Natural killer cell treated with Interleukin-12 subunit alpha and Interleukin-12 subunit beta and Interleukin-15 and Interleukin-18, amount 100 ng/mL, for 72 hours (primary cell): ENCODE results near the gene SLC39A3. TPM values are rescaled to one million over a fixed set of nuclear protein-coding genes. Genes with fewer than 3 reads are reported as not detected.
A peak's percentile ranks its signal among the peaks of the same experiment; 100 is the strongest.

Experiments
- ATAC-seq, 2 donors: fragments of 150-1000 bp; cut with Tn5 transposase in 1 of 2; sonication (Bioruptor Pico), chemical (Tn5 transposase) in 1 of 2; 2 replicates each; pipeline ENCODE4 v1.10.0; 2021
- DNase-seq: peaks from one replicate; pipeline ENCODE4 v3.0.0; 2022; ENCODE audit warnings: low spot score
- H3K27ac Mint-ChIP-seq, 2 donors: 1 replicate in 1 of 2; 2 replicates in 1 of 2; pipeline ENCODE4 v1.8.0; 2022; ENCODE audit warnings: mixed read lengths in 2 of 2, mild to moderate bottlenecking in 1 of 2, moderate library complexity in 1 of 2
- H3K27me3 Mint-ChIP-seq, 2 donors: 1 replicate in 1 of 2; 2 replicates in 1 of 2; pipeline ENCODE4 v1.8.0; 2022; ENCODE audit warnings: mixed read lengths in 2 of 2
- H3K36me3 Mint-ChIP-seq: one replicate; pipeline ENCODE4 v1.8.0; 2022; ENCODE audit warnings: mixed read lengths
- H3K4me1 Mint-ChIP-seq, 2 donors: 1 replicate in 1 of 2; 2 replicates in 1 of 2; pipeline ENCODE4 v1.8.0; 2022; ENCODE audit warnings: low read depth in 2 of 2, mixed read lengths in 2 of 2, mild to moderate bottlenecking in 1 of 2
- H3K4me3 Mint-ChIP-seq: one replicate; pipeline ENCODE4 v1.8.0; 2022; ENCODE audit warnings: mixed read lengths
- H3K9me3 Mint-ChIP-seq: 2 replicates; pipeline ENCODE4 v1.8.0; 2022; ENCODE audit warnings: mixed read lengths
- total RNA-seq, 2 donors: library from RNA; stranded (reverse); gene quantifications; one replicate each; pipeline ENCODE4 v1.2.3, GENCODE V29; 2022

The SLC39A3 gene
- total RNA-seq, 2 donors from 2014 or later = 30.5 to 91.6 TPM

DNA sequence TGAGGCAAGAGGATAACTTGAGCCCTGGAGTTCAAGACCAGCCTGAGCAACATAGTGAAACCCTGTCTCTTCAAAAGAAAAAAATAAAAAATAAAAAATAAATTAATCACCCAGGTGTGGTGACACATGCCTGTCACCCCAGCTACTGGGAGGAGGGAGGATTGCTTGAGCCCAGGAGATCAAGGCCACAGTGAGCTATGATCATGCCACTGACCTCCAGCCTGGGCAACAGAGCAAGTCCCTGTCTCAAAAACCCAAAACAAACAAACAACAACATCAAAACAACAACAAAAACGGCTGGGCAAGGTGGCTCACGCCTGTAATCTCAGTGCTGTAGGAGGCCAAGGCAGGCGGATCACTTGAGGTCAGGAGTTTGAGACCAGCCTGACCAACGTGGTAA is 4.3 kb upstream of the SLC39A3 start:
- DNase-seq (no peak), ATAC-seq (no peak)
- H3K27ac Mint-ChIP-seq = no peak overlapping the region
- no peaks in the 10 kb centered on the region for H3K9me3 Mint-ChIP-seq
- H3K27me3 Mint-ChIP-seq = peaks cover 12 to 18% of the 10 kb centered on the region in 2 donors
- no peaks in the 10 kb centered on the region for H3K36me3 Mint-ChIP-seq
- no peak overlapping the region for H3K4me3 Mint-ChIP-seq
- peaks cover 2 to 4% of the 10 kb centered on the region in 2 donors for H3K4me1 Mint-ChIP-seq

DNA sequence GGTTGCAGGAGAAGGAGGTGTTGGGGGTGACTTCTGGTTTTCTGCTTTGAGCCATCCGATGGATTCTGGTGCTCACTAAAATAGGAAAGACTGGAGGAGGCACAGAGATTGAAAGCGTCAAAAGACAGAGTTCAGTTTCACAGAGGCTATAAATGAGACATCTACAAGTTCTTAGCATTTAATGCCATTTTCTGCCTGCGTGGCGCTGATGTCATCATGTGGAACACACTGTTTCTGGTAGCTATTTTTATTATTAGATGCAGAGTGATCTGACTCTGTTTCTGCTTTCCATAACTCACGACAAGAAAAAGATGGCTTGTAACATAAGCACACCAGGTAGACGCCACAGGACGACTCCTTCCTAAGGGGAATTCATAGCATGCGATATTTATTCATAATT is 3.3 kb upstream of the SLC39A3 start:
- no peak for ATAC-seq
- H3K4me1 Mint-ChIP-seq = peaks cover 9 to 11% of the 10 kb centered on the region in 2 donors
- H3K4me3 Mint-ChIP-seq = no peak overlapping the region
- H3K27me3 Mint-ChIP-seq = peaks cover 12 to 18% of the 10 kb centered on the region in 2 donors
- DNase-seq = no peak
- H3K9me3 Mint-ChIP-seq = no peaks in the 10 kb centered on the region
- H3K36me3 Mint-ChIP-seq = no peaks in the 10 kb centered on the region
- no peak overlapping the region for H3K27ac Mint-ChIP-seq

DNA sequence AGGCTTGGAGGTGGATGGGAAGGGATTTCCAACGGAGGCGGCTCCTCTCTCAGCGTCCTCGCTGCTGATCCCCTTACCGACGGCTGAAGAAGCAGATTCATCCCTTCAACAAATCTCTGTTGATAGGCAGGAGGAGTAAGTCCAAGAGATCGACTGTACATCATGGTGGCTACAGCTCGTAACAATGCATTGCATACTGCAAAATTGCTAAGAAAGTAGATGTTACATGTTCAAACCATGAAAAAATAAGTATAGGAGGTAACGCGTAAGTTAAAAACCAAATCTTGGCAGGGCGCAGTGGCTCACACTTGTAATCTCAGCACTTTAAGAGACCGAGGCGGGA is 468 bp upstream of the SLC39A3 start:
- H3K4me3 Mint-ChIP-seq = peak overlapping the region; percentile 92
- H3K27me3 Mint-ChIP-seq = peaks cover 12 to 15% of the 10 kb centered on the region in 2 donors
- peak; percentile 12 for DNase-seq
- peak overlapping the region in 1 of 2 donors; percentile 51 for H3K27ac Mint-ChIP-seq
- H3K36me3 Mint-ChIP-seq = no peaks in the 10 kb centered on the region
- ATAC-seq = no peak
- H3K4me1 Mint-ChIP-seq = peaks cover 12 to 16% of the 10 kb centered on the region in 2 donors
- H3K9me3 Mint-ChIP-seq = no peaks in the 10 kb centered on the region

DNA sequence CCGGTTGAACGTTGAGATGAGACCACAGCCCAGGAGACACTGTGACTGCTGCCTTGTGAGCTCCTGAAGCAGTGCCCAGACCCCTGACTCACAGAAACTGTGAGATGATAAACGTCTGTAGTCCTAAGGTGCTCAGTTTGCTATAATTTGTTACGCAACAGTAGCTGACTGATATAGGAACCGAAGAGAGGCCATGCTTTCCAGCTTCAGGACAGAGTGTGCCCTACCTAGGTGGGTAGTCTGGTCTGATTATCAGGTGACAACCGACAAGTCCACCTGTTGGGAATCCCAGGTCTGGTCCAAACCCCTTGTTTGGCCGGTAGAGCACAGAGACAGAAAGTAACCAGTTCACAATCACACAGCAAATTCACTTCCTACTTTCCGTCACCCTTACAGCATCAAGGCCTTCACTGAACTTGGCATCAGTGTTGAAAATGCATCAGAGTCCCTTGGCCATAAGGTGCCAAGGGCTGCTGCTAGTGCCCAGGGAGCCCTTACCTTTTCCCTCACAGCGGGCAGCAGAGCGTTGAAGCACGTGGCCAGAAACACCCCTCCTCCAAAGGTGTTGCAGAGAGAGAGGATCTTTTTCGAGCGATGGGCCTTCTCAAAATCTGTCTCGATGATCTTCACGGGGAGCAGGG is 3.1 kb downstream of the SLC39A3 start:
- ATAC-seq (no peak), DNase-seq (peak; percentile 6)
- H3K27ac Mint-ChIP-seq = no peak overlapping the region
- H3K27me3 Mint-ChIP-seq = no peaks in the 10 kb centered on the region
- H3K36me3 Mint-ChIP-seq = no peaks in the 10 kb centered on the region
- no peaks in the 10 kb centered on the region for H3K9me3 Mint-ChIP-seq
- H3K4me3 Mint-ChIP-seq = no peak overlapping the region
- H3K4me1 Mint-ChIP-seq = peaks cover 12 to 21% of the 10 kb centered on the region in 2 donors

DNA sequence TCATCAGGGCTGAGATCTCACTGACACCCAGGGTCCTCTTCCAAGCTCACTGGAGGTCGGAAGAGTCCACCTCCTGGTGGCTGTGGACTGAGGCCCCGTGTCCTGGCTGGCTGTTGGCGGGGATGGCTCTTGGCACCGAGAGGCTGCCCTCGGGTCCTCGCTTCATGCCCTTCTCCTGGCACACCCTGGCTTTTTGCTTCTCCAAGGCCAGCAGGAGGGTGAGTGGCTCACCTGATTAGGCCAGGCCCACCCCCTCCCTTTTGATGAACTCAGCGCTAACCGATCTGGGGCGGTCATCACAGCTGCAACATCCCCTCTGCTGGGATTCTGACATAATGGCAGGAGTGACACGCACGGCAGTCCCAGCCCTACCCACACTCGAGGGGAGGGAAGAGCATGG is 4.4 kb downstream of the SLC39A3 start:
- H3K36me3 Mint-ChIP-seq = no peaks in the 10 kb centered on the region
- H3K4me1 Mint-ChIP-seq = peaks cover 12 to 21% of the 10 kb centered on the region in 2 donors
- no peak overlapping the region for H3K4me3 Mint-ChIP-seq
- DNase-seq (peak; percentile 12), ATAC-seq (no peak)
- no peaks in the 10 kb centered on the region for H3K27me3 Mint-ChIP-seq
- H3K27ac Mint-ChIP-seq = no peak overlapping the region
- H3K9me3 Mint-ChIP-seq = no peaks in the 10 kb centered on the region

DNA sequence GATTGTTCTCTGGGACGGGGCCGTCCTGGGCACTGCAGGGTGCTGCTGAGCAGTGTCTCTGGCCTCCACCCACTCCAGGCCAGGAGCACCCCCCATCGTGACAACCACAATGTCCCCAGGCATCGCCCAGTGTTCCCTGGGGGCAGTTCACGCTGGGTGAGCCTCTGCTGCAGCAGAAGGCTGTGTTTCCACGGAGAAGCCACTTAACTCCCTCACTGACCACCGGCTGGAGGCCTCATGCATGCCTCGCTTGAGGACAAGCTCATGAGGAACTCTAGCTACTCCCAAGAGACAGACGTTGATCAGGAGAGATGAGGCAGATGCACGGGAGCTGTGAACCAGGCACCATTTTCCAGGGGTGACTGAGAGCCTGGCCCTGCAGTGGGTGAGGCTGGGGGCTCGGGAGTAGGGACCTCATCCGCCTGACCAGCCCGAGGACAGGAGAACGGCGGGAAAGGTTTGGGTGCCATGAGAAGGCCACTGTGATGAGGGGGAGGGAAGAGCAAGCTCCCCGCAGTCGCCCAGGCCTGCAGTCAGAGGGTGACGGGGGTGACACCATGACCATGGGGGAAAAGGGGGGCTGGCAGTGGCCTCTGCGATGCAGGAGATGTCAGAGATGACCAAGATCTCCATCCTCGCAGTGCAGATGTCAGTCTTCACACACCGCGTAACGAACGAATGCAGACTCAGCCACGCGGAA is 5.1 kb downstream of the SLC39A3 start:
- Mint-ChIP-seq H3K27me3 (no peaks in the 10 kb centered on the region), H3K36me3 (no peaks in the 10 kb centered on the region), H3K9me3 (no peaks in the 10 kb centered on the region), H3K4me1 (peaks cover 12 to 21% of the 10 kb centered on the region in 2 donors), H3K4me3 (no peak overlapping the region), H3K27ac (no peak overlapping the region)
- no peak for ATAC-seq
- DNase-seq = peak; percentile 44

DNA sequence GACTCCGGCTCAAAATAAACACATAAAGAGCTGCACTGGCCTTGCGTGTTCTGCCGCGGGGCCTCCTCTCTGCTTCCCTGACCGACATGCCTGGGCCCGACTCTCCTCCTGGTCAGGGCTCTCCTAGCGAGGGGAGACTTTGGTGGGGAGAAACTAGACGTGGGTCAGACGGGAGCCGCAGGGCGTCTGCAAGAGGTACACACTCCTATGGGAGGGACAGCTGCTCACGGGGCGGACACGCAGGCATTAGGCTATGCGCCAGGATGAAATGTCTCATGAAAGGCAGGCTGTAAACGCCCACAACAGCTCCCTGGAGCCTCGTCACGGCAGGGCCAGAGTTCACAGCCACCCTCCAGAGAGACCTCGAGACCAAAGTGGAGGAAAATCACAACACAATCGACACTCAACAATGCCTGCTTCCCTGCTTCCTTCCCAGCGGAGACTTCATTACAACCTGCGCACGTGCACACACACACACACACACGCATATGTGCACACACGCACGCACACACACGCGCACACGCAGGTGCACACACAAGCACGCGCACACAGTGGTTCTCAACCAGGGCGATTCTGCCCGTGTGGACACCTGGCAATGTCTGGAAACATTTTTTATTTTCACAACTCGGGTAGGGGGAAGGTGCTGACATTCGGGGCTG is 5.8 kb downstream of the SLC39A3 start:
- Mint-ChIP-seq H3K27ac (no peak overlapping the region), H3K36me3 (no peaks in the 10 kb centered on the region), H3K27me3 (no peaks in the 10 kb centered on the region), H3K9me3 (no peaks in the 10 kb centered on the region), H3K4me3 (no peak overlapping the region), H3K4me1 (peaks cover 7 to 18% of the 10 kb centered on the region in 2 donors)
- peak; percentile 44 for DNase-seq
- ATAC-seq = no peak

DNA sequence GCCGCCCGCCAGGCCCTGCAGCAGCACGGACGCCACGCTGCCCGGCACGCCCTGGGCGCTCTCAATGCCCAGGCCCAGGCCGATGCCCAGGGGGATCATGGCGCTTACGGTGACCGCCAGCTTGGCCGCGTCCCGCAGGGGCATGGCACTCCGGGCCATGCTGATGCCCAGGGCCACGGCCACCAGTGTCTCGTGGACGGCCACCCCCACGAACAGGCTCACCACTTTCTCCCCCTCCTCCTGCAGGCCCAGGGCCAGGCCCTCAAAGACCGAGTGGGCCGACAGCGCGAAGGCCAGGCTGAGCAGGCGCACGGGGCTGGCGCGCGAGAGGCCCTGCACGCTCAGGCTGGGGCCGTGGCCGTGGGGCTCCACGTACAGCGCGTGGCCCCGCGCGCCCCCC is 6.9 kb downstream of the SLC39A3 start:
- no peaks in the 10 kb centered on the region for H3K9me3 Mint-ChIP-seq
- H3K36me3 Mint-ChIP-seq = no peaks in the 10 kb centered on the region
- ATAC-seq = no peak

DNA sequence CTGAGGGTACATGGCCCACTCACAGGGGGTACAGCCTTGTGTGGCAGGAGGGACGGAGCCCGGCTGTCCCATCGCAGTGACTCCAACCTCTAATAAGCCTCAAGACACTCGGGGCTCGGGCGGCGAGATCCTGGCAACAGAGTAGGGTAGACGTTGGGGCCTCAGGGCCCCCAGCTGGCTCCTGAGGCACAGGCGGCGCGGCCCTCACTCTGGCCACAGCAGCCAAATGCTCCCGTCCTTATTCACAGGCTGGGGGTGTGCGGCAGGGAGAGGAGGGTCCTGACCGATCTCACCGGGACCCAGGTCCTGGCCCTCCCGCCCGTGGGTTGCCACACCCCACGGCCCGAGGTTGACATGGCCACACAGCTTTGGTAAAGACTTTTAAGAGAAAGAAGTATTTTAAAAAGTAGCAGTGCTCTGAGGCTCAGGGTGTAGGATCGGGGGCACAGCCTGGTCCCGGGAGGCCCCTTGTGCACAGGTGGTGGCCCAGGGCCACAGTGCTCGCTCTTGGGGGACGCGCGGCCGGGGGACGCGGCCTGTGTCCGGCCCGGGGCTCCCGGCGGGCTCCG is 7.6 kb downstream of the SLC39A3 start:
- Mint-ChIP-seq H3K36me3 (no peaks in the 10 kb centered on the region), H3K27ac (no peak overlapping the region), H3K9me3 (no peaks in the 10 kb centered on the region), H3K4me3 (no peak overlapping the region), H3K27me3 (no peaks in the 10 kb centered on the region), H3K4me1 (peaks cover 0 to 12% of the 10 kb centered on the region in 2 donors)
- no peak for ATAC-seq
- DNase-seq = peak; percentile 40

More for the DNA sequence above, 6.9 kb downstream of the SLC39A3 start:
- Mint-ChIP-seq H3K4me3 (no peak overlapping the region), H3K27ac (no peak overlapping the region), H3K27me3 (no peaks in the 10 kb centered on the region), H3K4me1 (peaks cover 0 to 12% of the 10 kb centered on the region in 2 donors)
- DNase-seq = peak; percentile 35

DNA sequence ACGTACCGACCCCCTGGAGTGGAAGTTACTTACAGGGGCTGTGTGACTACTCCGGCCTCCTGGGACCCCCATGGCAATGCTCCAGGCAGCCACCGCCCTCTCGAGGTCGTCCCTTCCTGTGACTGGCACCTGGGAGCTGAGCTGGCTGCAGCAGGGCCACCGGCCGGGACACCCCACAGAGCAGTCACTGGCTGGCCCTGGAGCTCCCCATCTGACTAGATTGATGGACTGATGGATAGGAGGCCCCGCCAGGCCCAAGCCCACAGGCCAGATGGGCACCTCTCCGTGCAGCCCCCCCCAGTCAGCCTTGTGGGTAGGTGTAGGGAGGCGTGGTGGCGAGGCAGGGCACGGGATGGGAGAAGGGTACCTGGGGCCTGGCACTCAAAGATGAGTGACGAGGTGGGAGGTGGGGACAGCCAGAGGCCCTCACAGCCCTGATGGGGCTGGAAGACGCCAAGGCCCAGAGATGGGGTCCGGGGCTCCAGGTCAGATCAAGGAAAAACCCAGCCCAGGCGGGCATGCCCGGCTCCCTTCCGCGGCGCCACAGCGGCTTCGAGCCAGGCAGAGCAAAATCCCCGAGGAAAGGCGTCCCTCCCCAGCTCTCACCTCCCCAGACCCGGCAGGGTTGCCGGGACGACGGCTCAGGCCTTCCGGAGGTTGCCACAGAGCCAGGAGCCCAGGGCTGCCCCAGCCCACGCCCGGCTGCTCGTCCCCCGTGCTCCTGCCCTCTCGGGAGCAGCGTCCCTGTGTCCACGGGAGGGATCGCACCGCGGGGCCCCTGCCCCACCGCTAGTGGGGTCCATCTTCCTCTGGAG is 8.4 kb downstream of the SLC39A3 start:
- Mint-ChIP-seq H3K36me3 (no peaks in the 10 kb centered on the region), H3K4me3 (no peak overlapping the region), H3K4me1 (peaks cover 0 to 8% of the 10 kb centered on the region in 2 donors), H3K27ac (no peak overlapping the region), H3K9me3 (no peaks in the 10 kb centered on the region), H3K27me3 (peaks cover 0 to 2% of the 10 kb centered on the region in 2 donors)
- ATAC-seq = no peak
- peak; percentile 56 for DNase-seq

DNA sequence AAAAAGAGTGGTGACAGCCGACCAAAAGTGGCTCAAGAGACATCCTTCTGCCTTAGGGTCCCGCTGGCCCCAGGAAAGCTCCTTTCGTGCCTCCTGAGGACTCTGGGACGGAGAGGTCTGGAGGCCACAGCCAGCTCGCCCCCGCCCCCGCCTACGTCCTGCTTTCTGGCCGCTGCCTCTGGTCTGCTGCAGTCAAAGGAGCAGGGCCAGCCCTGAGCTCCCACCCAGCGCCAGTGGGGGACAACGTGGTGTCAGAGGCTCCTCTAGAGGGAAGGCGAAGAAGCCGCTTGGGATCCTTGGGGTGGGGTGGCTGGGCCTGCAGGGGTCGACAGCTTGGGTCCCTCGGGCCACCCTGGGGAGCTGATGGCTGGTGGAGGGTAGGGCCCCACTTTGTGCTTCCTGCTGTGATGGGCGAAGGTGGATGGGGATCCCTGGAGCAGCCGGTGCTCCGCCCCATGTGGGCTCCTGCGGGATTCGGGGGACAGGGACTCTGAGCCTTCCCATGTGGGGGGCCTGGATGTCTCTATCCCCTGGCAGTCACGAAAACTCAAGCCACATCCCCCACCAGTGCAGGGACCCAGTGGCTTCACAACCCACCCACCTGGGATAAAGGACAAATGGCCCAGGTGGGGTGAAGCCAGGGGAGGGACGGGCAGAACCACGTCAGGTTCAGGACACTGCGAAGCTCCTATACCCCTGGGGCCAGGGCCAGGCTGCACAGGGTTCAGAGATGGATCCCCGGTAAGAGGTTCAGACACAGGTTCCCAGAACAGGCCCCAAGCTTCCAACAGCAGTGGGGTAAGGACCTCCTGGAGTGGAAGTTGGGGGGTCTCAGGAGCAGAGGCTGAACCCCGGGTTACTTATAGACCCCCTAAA is 9.6 kb downstream of the SLC39A3 start:
- no peak overlapping the region for H3K4me3 Mint-ChIP-seq
- ATAC-seq (no peak), DNase-seq (peak; percentile 60)
- H3K27ac Mint-ChIP-seq = no peak overlapping the region
- peaks cover 0 to 2% of the 10 kb centered on the region in 2 donors for H3K27me3 Mint-ChIP-seq
- no peaks in the 10 kb centered on the region for H3K36me3 Mint-ChIP-seq
- H3K9me3 Mint-ChIP-seq = no peaks in the 10 kb centered on the region
- H3K4me1 Mint-ChIP-seq = peaks cover 0 to 8% of the 10 kb centered on the region in 2 donors

DNA sequence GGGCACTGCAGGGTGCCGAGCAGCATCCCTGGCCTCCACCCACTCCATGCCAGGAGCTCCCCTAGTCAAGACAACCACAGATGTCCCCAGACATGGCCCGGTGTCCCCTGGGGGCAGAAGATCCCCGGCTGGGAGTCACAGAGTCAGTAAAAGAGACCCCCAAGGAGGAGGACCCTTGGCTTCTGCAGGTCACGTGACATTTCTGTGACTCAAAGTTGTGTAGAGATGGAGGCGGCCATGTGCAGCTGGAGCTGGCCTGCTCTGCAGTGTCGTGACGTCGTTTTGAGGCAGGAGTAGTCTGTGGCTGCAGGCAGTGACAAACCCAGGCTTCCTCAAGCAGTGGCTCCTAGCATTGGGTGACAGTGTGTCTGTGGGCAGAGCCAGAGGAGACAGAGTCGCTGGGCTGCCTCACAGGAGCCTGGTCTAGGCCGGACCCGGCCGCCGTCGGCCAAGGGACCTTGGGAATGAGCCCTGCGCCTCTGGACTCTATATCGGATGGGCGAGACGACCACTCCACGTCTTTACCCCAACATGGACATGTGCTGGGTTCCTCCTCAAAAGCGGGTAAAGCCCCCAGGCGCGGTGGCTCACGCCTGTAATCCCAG is 10.9 kb downstream of the SLC39A3 start:
- H3K36me3 Mint-ChIP-seq = no peaks in the 10 kb centered on the region
- H3K27me3 Mint-ChIP-seq = peaks cover 6 to 8% of the 10 kb centered on the region in 2 donors
- H3K27ac Mint-ChIP-seq = no peak overlapping the region
- peaks cover 0 to 3% of the 10 kb centered on the region in 2 donors for H3K4me1 Mint-ChIP-seq
- ATAC-seq (no peak), DNase-seq (peak; percentile 42)
- H3K9me3 Mint-ChIP-seq = no peaks in the 10 kb centered on the region
- H3K4me3 Mint-ChIP-seq = no peak overlapping the region
